Ascending aorta (tissue), 2 donors: ENCODE measurements around the gene KPNB1. TPM values are rescaled to one million over a fixed set of nuclear protein-coding genes. Genes with fewer than 3 reads are reported as not detected.

Experiments used
- DNase-seq, 2 donors: peaks; one replicate each; pipeline ENCODE4 v3.0.0-alpha.2; 2019; ENCODE audit warnings: low spot score in 2 of 2
- H3K27ac ChIP-seq, 2 donors: fragments of 200-600 bp; sonication (generic); one replicate each; pipeline ENCODE4 v1.5.1; 2016 to 2017; ENCODE audit warnings: mild to moderate bottlenecking in 1 of 2
- H3K27me3 ChIP-seq: fragments of 200-600 bp; sonication (generic); one replicate; pipeline ENCODE4 v1.5.1; 2017
- H3K36me3 ChIP-seq, 2 donors: fragments of 200-600 bp; sonication (generic); one replicate each; pipeline ENCODE4 v1.5.1; 2016
- H3K4me1 ChIP-seq, 2 donors: fragments of 200-600 bp; sonication (generic); one replicate each; pipeline ENCODE4 v1.5.1; 2016 to 2017; ENCODE audit warnings: mild to moderate bottlenecking in 1 of 2
- H3K4me3 ChIP-seq, 2 donors: fragments of 200-600 bp; sonication (generic); one replicate each; pipeline ENCODE4 v1.5.1; 2016 to 2017; ENCODE audit warnings: mild to moderate bottlenecking in 1 of 2
- H3K9me3 ChIP-seq, 2 donors: fragments of 200-600 bp; sonication (generic); one replicate each; pipeline ENCODE4 v1.5.1; 2016
- intact Hi-C: fragments of 100-400 bp; cut with DNase I; formaldehyde crosslinking; loops from one replicate; pipeline ENCODE4 v1.15.1; 2023
- total RNA-seq: library from RNA; depleted of rRNA; stranded (reverse); fragments of >200 nt; gene quantifications from one replicate; pipeline ENCODE4 v1.1.0, GENCODE V29; 2016
- TF ChIP-seq, protein P1 (sequence below), 3 experiments: fragments of 200-600 bp in 2 of 3; fragments of 450-650 bp in 1 of 3; sonication (generic) in 2 of 3; IDR thresholded peaks; one replicate each; pipeline ENCODE4 v1.5.1; 2016 to 2019; ENCODE audit warnings: antibody characterized with exemption in 3 of 3, mild to moderate bottlenecking in 1 of 3, moderate library complexity in 1 of 3

Gene KPNB1
- total RNA-seq, 1 donor from 2014 or later = 261 TPM

DNA sequence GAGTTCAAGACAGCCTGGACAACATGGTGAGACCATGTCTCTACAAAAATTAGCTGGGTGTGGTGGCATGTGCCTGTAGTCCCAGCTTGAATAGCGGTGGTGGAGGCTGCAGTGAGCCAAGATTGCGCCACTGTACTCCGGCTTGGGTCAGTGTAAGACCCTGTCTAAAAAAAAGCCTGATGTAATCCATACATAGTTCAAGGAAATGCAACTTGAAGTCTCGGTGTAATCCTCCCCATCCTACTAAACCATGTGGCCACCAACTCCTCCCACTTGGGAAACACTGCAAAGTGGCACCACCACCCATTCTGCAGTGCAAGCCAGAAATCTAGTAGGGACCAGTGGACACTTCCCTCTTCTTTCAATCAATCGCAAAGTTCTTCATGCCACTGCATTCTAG is 5.4 kb upstream of the KPNB1 start:
- Histone ChIP-seq H3K27me3 (no peaks in the 10 kb centered on the region), H3K36me3 (no peaks in the 10 kb centered on the region), H3K27ac (no peak overlapping the region), H3K9me3 (no peaks in the 10 kb centered on the region), H3K4me3 (no peak overlapping the region), H3K4me1 (peaks cover 0 to 7% of the 10 kb centered on the region in 2 donors)
- intact Hi-C loops = no loop called here
- TF ChIP-seq, protein P1, sequence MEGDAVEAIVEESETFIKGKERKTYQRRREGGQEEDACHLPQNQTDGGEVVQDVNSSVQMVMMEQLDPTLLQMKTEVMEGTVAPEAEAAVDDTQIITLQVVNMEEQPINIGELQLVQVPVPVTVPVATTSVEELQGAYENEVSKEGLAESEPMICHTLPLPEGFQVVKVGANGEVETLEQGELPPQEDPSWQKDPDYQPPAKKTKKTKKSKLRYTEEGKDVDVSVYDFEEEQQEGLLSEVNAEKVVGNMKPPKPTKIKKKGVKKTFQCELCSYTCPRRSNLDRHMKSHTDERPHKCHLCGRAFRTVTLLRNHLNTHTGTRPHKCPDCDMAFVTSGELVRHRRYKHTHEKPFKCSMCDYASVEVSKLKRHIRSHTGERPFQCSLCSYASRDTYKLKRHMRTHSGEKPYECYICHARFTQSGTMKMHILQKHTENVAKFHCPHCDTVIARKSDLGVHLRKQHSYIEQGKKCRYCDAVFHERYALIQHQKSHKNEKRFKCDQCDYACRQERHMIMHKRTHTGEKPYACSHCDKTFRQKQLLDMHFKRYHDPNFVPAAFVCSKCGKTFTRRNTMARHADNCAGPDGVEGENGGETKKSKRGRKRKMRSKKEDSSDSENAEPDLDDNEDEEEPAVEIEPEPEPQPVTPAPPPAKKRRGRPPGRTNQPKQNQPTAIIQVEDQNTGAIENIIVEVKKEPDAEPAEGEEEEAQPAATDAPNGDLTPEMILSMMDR (IDR thresholded peaks at IDR 0.05) = no peak
- DNase-seq = no peak

DNA sequence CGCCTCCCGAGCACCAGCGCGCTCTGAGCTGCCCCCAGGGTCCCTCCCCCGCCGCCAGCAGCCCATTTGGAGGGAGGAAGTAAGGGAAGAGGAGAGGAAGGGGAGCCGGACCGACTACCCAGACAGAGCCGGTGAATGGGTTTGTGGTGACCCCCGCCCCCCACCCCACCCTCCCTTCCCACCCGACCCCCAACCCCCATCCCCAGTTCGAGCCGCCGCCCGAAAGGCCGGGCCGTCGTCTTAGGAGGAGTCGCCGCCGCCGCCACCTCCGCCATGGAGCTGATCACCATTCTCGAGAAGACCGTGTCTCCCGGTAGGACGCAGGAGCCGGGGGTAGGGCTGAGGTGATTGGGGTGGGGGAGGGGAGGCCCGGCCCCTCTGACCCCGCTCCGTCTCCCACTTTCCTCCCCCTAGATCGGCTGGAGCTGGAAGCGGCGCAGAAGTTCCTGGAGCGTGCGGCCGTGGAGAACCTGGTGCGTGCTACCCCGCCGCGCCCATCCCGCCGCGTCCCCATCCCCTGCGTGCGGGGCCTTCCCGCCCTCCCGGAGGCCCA is 329 bp downstream of the KPNB1 start:
- H3K27ac ChIP-seq = peak overlapping the region; percentile 86 to 94
- peaks cover 4 to 18% of the 10 kb centered on the region in 2 donors for H3K4me1 ChIP-seq
- no peaks in the 10 kb centered on the region for H3K9me3 ChIP-seq
- DNase-seq = no peak
- H3K27me3 ChIP-seq = no peaks in the 10 kb centered on the region
- TF ChIP-seq, protein P1 (IDR thresholded peaks at IDR 0.05) = no peak
- H3K36me3 ChIP-seq = peaks cover 27 to 31% of the 10 kb centered on the region in 2 donors
- intact Hi-C loops = no loop called here
- H3K4me3 ChIP-seq = peak overlapping the region; percentile 97

DNA sequence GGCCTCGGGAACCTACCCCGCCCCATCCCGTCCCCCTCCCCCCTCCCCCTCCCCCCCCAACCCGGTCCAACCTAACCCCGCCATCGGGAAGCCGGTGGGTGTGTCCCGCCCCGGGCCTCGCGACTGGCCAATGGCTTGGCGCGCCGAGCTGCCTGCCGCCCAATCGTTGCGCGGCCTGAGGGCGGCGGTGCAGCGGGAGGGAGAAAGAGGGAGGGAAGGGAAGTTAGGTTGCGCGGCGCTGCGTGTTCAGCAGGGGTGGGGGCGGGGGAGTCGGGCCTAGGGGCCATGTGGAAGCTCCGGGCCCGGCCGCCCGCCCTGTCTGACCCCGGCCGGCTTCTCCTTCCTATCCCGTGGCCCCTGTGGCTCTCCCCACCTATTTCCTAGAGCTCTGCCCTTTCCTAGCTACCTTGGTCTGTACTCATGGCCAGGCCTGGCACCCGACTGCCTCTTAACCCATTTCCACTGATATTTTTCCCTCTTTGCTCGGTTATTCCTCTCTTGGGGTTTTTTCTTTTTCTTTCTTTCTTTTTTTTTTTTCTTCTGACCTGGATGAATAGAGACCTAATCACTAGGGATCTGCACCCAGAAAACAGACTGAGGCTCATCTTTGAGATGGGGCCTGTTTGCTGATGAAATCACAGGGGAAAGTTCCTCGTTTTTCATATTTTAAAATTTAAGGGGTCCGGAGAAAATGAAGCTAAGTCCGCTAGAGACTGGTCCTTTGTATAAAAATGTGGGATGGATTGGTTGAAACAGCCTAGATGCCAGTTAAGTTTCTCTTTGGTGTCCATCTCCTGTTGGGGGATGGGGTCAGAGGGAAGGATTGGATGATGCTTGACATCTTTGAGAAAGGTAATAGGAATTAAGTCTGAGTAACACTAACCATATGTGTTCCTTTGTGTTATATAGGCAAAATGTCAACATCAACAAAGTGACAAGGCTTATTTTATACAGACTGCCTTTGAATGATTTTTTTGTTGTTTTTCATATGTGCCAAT is 1.1 kb downstream of the KPNB1 start:
- H3K4me1 ChIP-seq = peaks cover 4 to 18% of the 10 kb centered on the region in 2 donors
- peak; percentile 67 to 97 for DNase-seq
- intact Hi-C loops = no loop called here
- peak overlapping the region; percentile 97 for H3K4me3 ChIP-seq
- peak overlapping the region; percentile 86 to 94 for H3K27ac ChIP-seq
- H3K27me3 ChIP-seq = no peaks in the 10 kb centered on the region
- peaks cover 33 to 38% of the 10 kb centered on the region in 2 donors for H3K36me3 ChIP-seq
- TF ChIP-seq, protein P1 (IDR thresholded peaks at IDR 0.05) = no peak
- H3K9me3 ChIP-seq = no peaks in the 10 kb centered on the region

DNA sequence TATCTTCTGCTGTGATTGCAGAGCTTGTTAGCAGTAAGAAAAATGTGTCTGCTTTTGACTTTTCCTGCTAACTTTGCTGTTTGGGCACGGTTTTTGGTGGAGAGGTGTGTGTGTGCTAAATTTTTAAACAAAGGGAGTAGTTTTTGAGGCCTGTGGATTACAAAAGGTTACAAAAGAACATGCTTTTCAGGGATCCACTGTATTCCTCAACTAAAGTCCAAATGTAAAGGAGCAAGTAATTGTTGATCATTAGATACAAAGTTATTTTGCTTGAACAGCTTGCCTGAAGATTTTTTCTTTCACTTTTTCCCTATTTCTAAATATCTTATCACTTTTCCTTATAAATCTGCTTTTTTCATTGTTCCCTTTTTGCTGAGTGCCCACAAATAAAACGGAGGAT is 2.0 kb downstream of the KPNB1 start:
- Histone ChIP-seq H3K9me3 (no peaks in the 10 kb centered on the region), H3K27ac (no peak overlapping the region), H3K4me3 (peak overlapping the region in 1 of 2 donors; percentile 97), H3K27me3 (no peaks in the 10 kb centered on the region), H3K36me3 (peaks cover 42 to 47% of the 10 kb centered on the region in 2 donors), H3K4me1 (peaks cover 4 to 18% of the 10 kb centered on the region in 2 donors)
- TF ChIP-seq, protein P1 (IDR thresholded peaks at IDR 0.05) = no peak
- no peak for DNase-seq
- intact Hi-C loops = no loop called here

DNA sequence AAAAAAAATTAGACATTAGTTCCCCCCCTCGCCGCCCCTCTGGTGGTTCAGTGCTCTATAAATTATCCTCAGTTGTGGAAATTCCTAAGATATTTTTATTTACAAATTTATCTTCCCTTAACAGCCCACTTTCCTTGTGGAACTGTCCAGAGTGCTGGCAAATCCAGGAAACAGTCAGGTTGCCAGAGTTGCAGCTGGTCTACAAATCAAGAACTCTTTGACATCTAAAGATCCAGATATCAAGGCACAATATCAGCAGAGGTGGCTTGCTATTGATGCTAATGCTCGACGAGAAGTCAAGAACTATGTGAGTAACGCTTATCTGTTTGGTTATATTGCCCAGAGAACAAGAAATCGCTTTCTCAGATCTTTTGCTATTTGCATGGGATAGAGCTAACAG is 2.9 kb downstream of the KPNB1 start:
- Histone ChIP-seq H3K4me1 (peaks cover 4 to 18% of the 10 kb centered on the region in 2 donors), H3K9me3 (no peaks in the 10 kb centered on the region), H3K36me3 (peaks cover 50 to 56% of the 10 kb centered on the region in 2 donors), H3K4me3 (no peak overlapping the region), H3K27me3 (no peaks in the 10 kb centered on the region), H3K27ac (no peak overlapping the region)
- TF ChIP-seq, protein P1 (IDR thresholded peaks at IDR 0.05) = no peak
- no peak for DNase-seq
- intact Hi-C loops = no loop called here
